Activated CD4-positive, alpha-beta T cell treated with anti-CD3 and anti-CD28 coated beads, Interleukin-2, amount 10 ng/mL, durations not matched to agents 7 days and 5 days (primary cell): Measurements from ENCODE around the gene ARSJ. TPM values are rescaled to one million over a fixed set of nuclear protein-coding genes. Genes with fewer than 3 reads are reported as not detected.

Source experiments
- CTCF ChIA-PET: fragments of 350-600 bp; sonication (Branson Sonifier 250); formaldehyde crosslinking; loops from one replicate; lab custom pipeline; 2021; ENCODE audit warnings: antibody characterized with exemption; lab: Charles Lee
- POLR2A ChIA-PET: fragments of 350-600 bp; sonication (Branson Sonifier 250); formaldehyde crosslinking; loops from one replicate; lab custom pipeline; 2021; ENCODE audit warnings: antibody characterized with exemption; lab: Charles Lee
- DNase-seq: peaks from one replicate; pipeline ENCODE4 v3.0.0-alpha.2; 2020
- H3K27ac Mint-ChIP-seq: one replicate; pipeline ENCODE4 v1.8.0; 2021; ENCODE audit warnings: mild to moderate bottlenecking, moderate library complexity, mixed read lengths
- H3K27me3 Mint-ChIP-seq: one replicate; pipeline ENCODE4 v1.8.0; 2021; ENCODE audit warnings: mixed read lengths
- H3K36me3 Mint-ChIP-seq: one replicate; pipeline ENCODE4 v1.8.0; 2021; ENCODE audit warnings: low read depth, mixed read lengths
- H3K4me1 Mint-ChIP-seq: one replicate; pipeline ENCODE4 v1.8.0; 2021; ENCODE audit warnings: mixed read lengths
- H3K4me3 Mint-ChIP-seq: one replicate; pipeline ENCODE4 v1.8.0; 2021; ENCODE audit warnings: mild to moderate bottlenecking, moderate library complexity, mixed read lengths
- H3K9me3 Mint-ChIP-seq: one replicate; pipeline ENCODE4 v1.8.0; 2021; ENCODE audit warnings: mixed read lengths
- total RNA-seq, 2 experiments: library from RNA; stranded (reverse); gene quantifications; one replicate each; pipeline ENCODE4 v1.2.3, GENCODE V29; 2021

ARSJ gene
- total RNA-seq, 2 experiments from 2014 or later: not detected

DNA sequence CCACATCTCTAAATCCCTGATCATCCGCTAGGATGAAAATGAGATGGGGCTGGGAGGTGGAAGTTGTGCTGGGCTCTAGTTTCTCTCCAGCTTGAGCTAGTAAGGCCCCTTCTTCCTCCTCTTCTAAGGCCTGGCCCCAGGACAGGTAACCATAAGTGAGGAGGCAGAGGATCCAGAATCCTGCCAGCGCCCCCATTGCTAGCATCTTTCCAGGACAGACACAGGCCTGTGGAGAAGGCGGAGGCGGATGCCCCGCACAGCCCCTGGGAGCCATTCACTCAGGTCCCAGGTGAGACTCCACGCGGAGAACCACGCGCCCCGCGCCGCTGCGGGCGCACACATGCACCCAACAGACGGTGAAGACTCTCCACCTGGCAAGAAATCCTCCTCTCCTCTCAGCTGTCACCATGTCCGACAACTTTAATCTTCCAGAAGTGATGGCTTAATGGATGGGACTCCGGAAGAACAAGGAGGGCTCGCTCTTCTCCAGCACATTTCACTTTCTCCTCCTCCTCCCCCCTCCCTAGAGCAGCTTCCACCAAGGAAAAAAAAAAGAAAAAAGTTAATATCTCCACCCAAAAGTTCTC, 793 bp downstream of the ARSJ start:
- POLR2A ChIA-PET: no interaction called here
- no peak for DNase-seq
- Mint-ChIP-seq H3K27ac (no peak overlapping the region), H3K36me3 (no peaks in the 10 kb centered on the region), H3K4me3 (peak overlapping the region; percentile 59), H3K4me1 (peaks cover 18% of the 10 kb centered on the region), H3K27me3 (peaks cover 41% of the 10 kb centered on the region), H3K9me3 (peaks cover 2% of the 10 kb centered on the region)
- CTCF ChIA-PET: no interaction called here

DNA sequence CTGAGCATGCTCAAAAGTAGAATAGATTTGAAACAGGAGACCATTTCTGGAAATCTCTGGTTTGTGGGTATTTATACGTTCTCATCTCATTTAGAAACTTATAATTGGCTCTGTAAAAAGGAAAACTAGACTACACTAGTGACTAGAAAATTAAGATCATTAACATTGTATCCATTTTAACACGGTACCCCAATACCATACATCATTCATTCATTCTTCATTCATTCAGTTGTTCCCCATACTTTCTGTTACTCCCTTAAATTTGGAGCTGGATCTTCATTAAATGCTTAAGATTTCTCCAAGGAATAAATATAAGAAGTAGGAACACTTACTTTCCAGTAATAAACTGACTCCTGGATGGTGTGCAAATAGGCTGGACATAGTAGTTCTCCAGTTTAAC, 1.3 kb downstream of the ARSJ start:
- peaks cover 5% of the 10 kb centered on the region for H3K9me3 Mint-ChIP-seq
- ChIA-PET POLR2A (no interaction called here), CTCF (no interaction called here)
- H3K27me3 Mint-ChIP-seq: peaks cover 42% of the 10 kb centered on the region
- no peak for DNase-seq
- H3K4me3 Mint-ChIP-seq: no peak overlapping the region
- no peak overlapping the region for H3K27ac Mint-ChIP-seq
- peaks cover 18% of the 10 kb centered on the region for H3K4me1 Mint-ChIP-seq
- no peaks in the 10 kb centered on the region for H3K36me3 Mint-ChIP-seq

DNA sequence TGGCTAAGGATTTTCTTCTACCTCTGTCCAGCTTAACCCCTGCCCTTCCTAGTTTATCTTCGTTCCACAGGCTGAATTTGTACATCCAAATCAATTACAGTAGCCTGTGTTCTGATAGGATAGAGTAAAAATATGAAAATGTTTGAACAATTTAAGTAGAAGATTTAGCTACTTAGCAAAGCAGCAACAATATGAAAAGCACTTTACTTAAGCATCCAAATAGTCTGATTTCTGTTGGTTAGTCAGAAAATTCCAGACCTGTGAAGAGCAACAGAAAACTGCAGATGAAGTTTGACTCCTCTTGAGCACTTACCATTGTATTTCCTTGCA, 2.0 kb downstream of the ARSJ start:
- no peaks in the 10 kb centered on the region for H3K36me3 Mint-ChIP-seq
- no peak for DNase-seq
- no peak overlapping the region for H3K4me3 Mint-ChIP-seq
- H3K9me3 Mint-ChIP-seq: peaks cover 5% of the 10 kb centered on the region
- peaks cover 18% of the 10 kb centered on the region for H3K4me1 Mint-ChIP-seq
- peaks cover 42% of the 10 kb centered on the region for H3K27me3 Mint-ChIP-seq
- no peak overlapping the region for H3K27ac Mint-ChIP-seq
- POLR2A ChIA-PET: no interaction called here
- CTCF ChIA-PET: interaction anchor here (1.3 kb wide), 1 partner anchor 15 kb away, joined by 4 read pairs; no protein-coding TSS in a partner anchor

DNA sequence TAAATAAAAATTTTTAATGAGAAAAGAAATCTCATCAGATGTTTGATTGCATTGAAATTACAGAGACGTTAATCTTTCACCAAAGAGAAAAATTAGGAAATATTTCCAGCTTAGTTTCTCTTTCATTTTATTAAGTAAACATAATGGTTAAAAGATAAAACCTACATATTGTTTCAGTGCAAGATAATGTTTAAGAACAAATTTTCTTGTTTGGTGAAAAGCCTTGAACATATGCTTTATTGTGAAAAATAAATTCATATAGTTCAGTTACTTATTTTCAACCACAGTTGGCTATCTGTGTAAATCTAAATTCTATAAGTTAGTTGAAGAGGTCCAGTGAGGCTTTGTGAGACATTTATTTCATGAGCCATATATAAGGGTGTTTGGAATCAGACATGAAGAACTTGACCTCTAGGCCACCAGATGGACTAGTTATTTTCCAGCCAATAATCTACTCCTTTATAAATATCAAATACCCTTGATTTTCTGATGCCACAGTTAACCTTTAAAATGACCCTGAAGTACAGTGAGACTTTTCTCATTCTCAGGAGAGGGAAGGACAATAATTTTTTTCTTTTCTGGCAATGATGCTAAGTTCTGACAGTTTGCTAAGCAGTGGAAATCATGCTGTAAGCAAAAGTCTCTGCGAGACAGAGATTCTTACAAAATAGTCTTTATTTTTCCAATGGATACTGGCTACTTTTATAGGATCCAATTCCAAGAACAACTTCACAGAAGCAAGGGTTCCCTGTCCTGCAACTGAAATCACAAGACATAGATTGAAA, 2.5 kb downstream of the ARSJ start:
- no peak overlapping the region for H3K4me3 Mint-ChIP-seq
- peaks cover 18% of the 10 kb centered on the region for H3K4me1 Mint-ChIP-seq
- DNase-seq: no peak
- H3K36me3 Mint-ChIP-seq: no peaks in the 10 kb centered on the region
- CTCF ChIA-PET: interaction anchor here (1.3 kb wide), 1 partner anchor 14 kb away, joined by 4 read pairs; no protein-coding TSS in a partner anchor
- POLR2A ChIA-PET: no interaction called here
- peaks cover 5% of the 10 kb centered on the region for H3K9me3 Mint-ChIP-seq
- H3K27me3 Mint-ChIP-seq: peaks cover 42% of the 10 kb centered on the region
- no peak overlapping the region for H3K27ac Mint-ChIP-seq

DNA sequence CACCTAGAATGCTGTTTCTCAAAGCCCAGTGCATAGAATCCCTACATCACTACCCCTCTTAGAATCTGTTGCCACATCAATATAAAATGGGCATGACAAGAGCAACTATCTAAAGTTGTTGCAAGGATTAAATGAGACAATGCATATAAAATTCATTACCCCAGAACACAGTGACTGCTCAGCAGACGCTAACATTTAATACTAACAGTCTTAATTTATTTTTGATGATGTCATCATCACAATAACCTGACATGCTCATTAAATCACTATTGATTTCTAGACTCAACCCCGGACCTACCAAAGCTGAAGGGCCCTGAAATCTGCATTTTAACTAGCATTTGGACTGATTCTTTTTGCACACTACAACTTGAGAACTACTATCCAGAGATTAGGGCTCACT, 3.9 kb downstream of the ARSJ start:
- Mint-ChIP-seq H3K36me3 (no peaks in the 10 kb centered on the region), H3K9me3 (peaks cover 5% of the 10 kb centered on the region), H3K27me3 (peaks cover 38% of the 10 kb centered on the region), H3K27ac (no peak overlapping the region), H3K4me1 (peaks cover 18% of the 10 kb centered on the region), H3K4me3 (no peak overlapping the region)
- ChIA-PET CTCF (no interaction called here), POLR2A (no interaction called here)
- no peak for DNase-seq

DNA sequence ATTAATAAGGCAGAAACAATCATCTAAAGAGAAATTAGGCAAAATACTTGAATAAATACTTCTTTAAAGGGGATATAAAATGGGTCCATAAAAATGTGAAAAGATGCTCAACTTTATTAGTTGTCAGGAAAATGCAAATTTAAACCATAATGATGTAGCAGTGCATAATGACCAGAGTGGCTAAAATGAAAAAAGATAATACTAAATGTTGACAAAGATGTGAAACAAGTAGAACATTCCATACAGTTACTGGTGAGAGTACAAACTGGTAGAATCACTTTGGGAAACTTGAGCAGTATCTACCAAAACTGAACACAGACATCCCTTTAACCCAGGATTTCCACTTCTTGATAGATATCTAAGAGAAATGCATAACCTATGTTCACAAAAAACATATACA, 5.0 kb downstream of the ARSJ start:
- POLR2A ChIA-PET: no interaction called here
- peaks cover 27% of the 10 kb centered on the region for H3K27me3 Mint-ChIP-seq
- no peak overlapping the region for H3K4me3 Mint-ChIP-seq

DNA sequence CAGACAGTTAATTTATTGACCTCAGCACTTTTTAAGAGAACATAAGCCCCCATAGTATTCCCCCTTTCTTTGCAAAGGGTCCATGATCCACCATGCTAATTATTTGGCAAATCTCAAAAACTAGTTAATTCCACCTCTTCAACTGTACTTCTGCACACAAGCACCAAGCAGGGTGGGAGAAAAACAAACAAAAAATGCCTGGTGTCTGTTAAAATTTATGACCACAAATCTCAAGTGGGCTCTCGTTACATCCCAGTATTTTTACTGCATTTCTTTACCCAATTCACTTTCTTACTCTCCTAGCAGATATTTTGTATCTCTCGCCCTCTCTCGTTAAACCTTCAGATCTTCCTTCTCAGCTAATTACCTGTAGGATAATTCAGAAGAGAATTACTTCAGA, 6.1 kb downstream of the ARSJ start:
- no peaks in the 10 kb centered on the region for H3K36me3 Mint-ChIP-seq
- no peak overlapping the region for H3K27ac Mint-ChIP-seq
- DNase-seq: no peak
- POLR2A ChIA-PET: no interaction called here
- H3K9me3 Mint-ChIP-seq: peaks cover 5% of the 10 kb centered on the region
- CTCF ChIA-PET: no interaction called here
- no peak overlapping the region for H3K4me3 Mint-ChIP-seq
- no peaks in the 10 kb centered on the region for H3K4me1 Mint-ChIP-seq
- peaks cover 17% of the 10 kb centered on the region for H3K27me3 Mint-ChIP-seq

More for the DNA sequence above, 5.0 kb downstream of the ARSJ start:
- Mint-ChIP-seq H3K36me3 (no peaks in the 10 kb centered on the region), H3K4me1 (peaks cover 9% of the 10 kb centered on the region), H3K27ac (no peak overlapping the region), H3K9me3 (peaks cover 5% of the 10 kb centered on the region)
- CTCF ChIA-PET: no interaction called here
- no peak for DNase-seq

DNA sequence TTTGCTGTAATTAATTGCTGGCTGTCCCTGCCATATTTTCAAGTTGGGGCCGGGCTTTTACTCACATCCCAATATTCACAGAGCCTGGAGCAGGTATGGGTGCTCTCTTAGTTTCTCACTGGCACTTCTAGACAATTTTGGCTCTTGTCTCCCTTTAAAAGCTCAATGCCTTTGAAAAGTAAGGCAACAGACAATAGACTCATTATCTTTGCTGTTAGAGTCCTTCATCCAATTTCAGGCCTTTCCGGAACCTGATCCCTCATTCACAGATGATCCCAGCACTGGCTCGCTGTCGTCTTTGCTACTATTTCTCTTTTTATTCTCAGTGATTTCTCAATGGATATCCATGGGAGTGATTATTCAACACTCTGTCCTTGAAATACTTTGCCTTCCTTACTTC, 6.7 kb downstream of the ARSJ start:
- Mint-ChIP-seq H3K9me3 (peaks cover 5% of the 10 kb centered on the region), H3K27ac (no peak overlapping the region), H3K36me3 (no peaks in the 10 kb centered on the region), H3K4me3 (no peak overlapping the region), H3K4me1 (no peaks in the 10 kb centered on the region), H3K27me3 (peaks cover 14% of the 10 kb centered on the region)
- CTCF ChIA-PET: no interaction called here
- POLR2A ChIA-PET: no interaction called here
- no peak for DNase-seq

DNA sequence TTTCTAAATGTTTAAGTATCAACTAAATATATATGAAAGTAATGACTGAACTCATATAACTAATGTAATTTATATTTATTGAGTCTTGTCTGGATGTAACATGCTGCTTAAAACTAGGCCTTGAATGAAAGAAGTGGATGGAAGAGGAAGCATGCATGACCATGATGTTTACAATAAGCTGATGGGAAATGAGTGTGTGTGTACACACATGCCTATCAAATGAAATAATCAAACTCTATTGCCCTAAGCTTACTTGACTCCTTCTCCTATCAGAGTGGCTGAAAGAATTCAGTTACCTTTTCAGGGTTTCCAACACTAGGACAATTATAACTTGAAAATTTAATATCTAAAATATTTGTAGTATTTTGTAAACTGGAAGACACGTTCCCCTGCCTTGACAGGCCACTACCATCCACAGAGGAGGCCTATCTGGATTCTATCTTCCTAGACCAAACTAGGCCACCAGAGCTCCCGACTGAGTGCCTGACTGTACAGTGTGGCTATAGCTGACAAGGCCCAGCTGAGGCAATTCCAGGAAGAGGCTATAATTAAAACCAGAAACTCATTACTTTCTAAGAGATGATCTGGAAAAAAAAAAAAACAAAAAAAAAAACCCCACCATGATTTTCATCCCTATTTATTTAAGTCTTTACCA, 7.6 kb downstream of the ARSJ start:
- CTCF ChIA-PET: no interaction called here
- Mint-ChIP-seq H3K27ac (no peak overlapping the region), H3K27me3 (peaks cover 7% of the 10 kb centered on the region), H3K4me1 (no peaks in the 10 kb centered on the region), H3K9me3 (peaks cover 5% of the 10 kb centered on the region), H3K36me3 (no peaks in the 10 kb centered on the region), H3K4me3 (no peak overlapping the region)
- no peak for DNase-seq
- POLR2A ChIA-PET: no interaction called here

DNA sequence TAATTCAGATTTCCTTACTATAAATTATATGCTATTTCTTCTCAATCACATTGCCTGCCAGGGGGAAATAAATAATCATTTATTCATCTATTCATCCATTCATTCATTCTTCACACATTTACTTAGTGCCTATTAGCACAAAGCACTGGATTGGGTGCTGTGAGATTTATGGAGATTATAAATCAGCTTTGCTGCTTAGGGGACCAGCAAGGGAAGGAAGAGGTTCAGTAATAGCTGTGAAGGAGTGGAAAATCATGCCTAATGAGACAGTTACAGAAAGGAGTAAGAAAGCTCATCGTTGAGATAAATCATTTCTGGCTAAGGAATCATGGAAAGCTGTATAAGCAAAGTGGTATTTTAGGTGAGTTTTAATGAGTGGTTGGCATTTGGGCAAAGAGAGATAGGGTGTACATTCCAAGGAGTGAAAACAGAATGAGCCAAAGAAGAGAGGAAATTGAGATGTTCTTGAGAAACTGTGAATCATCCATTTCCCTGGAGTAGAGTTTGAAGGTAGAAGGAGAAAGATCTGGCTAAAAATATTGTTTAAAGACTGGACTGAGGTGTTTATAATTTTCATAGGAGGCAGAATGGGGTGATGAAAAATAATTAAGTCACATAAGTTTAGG, 9.6 kb downstream of the ARSJ start:
- DNase-seq: no peak
- no peaks in the 10 kb centered on the region for H3K4me1 Mint-ChIP-seq
- peaks cover 9% of the 10 kb centered on the region for H3K27me3 Mint-ChIP-seq
- no peak overlapping the region for H3K4me3 Mint-ChIP-seq
- H3K27ac Mint-ChIP-seq: no peak overlapping the region
- no peaks in the 10 kb centered on the region for H3K36me3 Mint-ChIP-seq
- POLR2A ChIA-PET: no interaction called here
- peaks cover 5% of the 10 kb centered on the region for H3K9me3 Mint-ChIP-seq
- CTCF ChIA-PET: interaction anchor here (0.6 kb wide), 1 partner anchor 187 kb away, joined by 3 read pairs; no protein-coding TSS in a partner anchor

DNA sequence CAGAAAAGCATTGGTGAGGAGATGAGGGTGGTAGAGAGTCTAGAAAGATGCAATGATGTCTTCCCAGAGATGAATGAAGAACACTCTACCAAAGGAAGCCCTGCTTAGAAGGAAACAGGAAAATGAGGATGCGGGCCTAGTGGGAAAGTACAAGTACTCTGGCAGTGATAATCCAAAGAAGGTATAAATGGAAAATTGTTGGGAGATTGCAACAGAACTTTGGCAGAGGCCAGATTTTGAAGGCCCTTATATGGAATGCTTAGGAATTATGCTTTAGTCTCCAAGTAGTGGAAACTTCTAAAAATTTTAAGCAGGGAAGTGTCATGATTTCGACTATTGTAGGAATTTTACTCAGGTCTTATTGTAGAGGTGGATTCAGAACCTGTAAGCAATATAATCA, 11.0 kb downstream of the ARSJ start:
- ChIA-PET POLR2A (no interaction called here), CTCF (no interaction called here)
- no peak for DNase-seq
- Mint-ChIP-seq H3K36me3 (no peaks in the 10 kb centered on the region), H3K27ac (no peak overlapping the region), H3K27me3 (peaks cover 11% of the 10 kb centered on the region), H3K4me1 (no peaks in the 10 kb centered on the region), H3K9me3 (peaks cover 5% of the 10 kb centered on the region), H3K4me3 (no peak overlapping the region)

DNA sequence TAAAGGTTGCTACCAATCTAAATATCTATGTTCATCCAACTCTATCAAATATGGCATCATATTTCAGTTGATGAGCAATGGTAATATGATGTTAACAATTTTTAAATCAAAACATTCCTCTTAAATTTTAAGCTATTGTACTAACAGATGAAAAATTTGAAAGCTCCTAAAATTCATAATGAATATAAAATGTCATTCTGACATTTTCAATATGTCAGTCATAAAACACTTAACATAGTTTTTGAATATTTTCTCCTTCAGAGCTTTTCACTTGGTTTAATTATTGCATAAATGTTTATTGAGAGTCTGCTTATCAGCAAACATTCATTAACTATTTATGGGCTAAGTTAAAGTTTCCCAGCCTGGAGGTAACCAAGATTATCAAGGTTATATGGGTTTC, 11.8 kb downstream of the ARSJ start:
- peaks cover 10% of the 10 kb centered on the region for H3K27me3 Mint-ChIP-seq
- H3K36me3 Mint-ChIP-seq: no peaks in the 10 kb centered on the region

More for the DNA sequence above, 11.8 kb downstream of the ARSJ start:
- no peak overlapping the region for H3K4me3 Mint-ChIP-seq
- no peak overlapping the region for H3K27ac Mint-ChIP-seq
- DNase-seq: no peak
- ChIA-PET CTCF (interaction anchor here (0.6 kb wide), 1 partner anchor 691 kb away, joined by 3 read pairs; no protein-coding TSS in a partner anchor), POLR2A (no interaction called here)
- H3K9me3 Mint-ChIP-seq: peaks cover 10% of the 10 kb centered on the region
- no peaks in the 10 kb centered on the region for H3K4me1 Mint-ChIP-seq
